GM19035 (cell line): Measurements from ENCODE around the gene RUNDC3A.
"Not testable (repeated sequence)": the region's sequence is repeated elsewhere in the genome, so short reads cannot be mapped to it uniquely, and the experiment has no call there.

Experiments used
- ATAC-seq: cut with Tn5 transposase; IDR thresholded peaks from one replicate; pipeline ENCODE4 v1.9.1; 2021; ENCODE audit not compliant: unreplicated experiment

Gene RUNDC3A

GRCh38 chr17:44340553-44340952, 32.2 kb downstream of the RUNDC3A start:
- not testable (repeated sequence) for ATAC-seq

GRCh38 chr17:44343510-44344209, 35.3 kb downstream of the RUNDC3A start:
- ATAC-seq, result no peak

GRCh38 chr17:44344939-44345453, 36.6 kb downstream of the RUNDC3A start, which contains the start of gene GRN:
TSS of gene GRN (plus strand) at chr17:44345302. CDS start at chr17:44349165, 3,863 bp downstream.
- ATAC-seq, result peak; percentile 63

- peak; percentile 4 for ATAC-seq
Measured at GRCh38 chr17:44345454-44346026, 37.1 kb downstream of the RUNDC3A start.

- no peak for ATAC-seq
Measured at GRCh38 chr17:44346064-44346844, 37.9 kb downstream of the RUNDC3A start.

GRCh38 chr17:44347206-44348055, 39.0 kb downstream of the RUNDC3A start:
- ATAC-seq, result not testable (repeated sequence)

GRCh38 chr17:44348234-44348987, 40.0 kb downstream of the RUNDC3A start:
- peak; percentile 47 for ATAC-seq

- ATAC-seq, result no peak
Measured at GRCh38 chr17:44348988-44349364, 40.6 kb downstream of the RUNDC3A start.

- ATAC-seq, result no peak
Measured at GRCh38 chr17:44349553-44350070, 41.2 kb downstream of the RUNDC3A start.

GRCh38 chr17:44350733-44351226, 42.4 kb downstream of the RUNDC3A start:
- no peak for ATAC-seq

GRCh38 chr17:44351464-44351863, 43.1 kb downstream of the RUNDC3A start:
- ATAC-seq, result no peak

- no peak for ATAC-seq
Measured at GRCh38 chr17:44351961-44352827, 43.8 kb downstream of the RUNDC3A start.

GRCh38 chr17:44352828-44353671, 44.6 kb downstream of the RUNDC3A start:
- no peak for ATAC-seq

- no peak for ATAC-seq
Measured at GRCh38 chr17:44353672-44354331, 45.4 kb downstream of the RUNDC3A start.

- ATAC-seq, result no peak
Measured at GRCh38 chr17:44354582-44355561, 46.5 kb downstream of the RUNDC3A start.

GRCh38 chr17:44355642-44356099, 47.3 kb downstream of the RUNDC3A start:
- no peak for ATAC-seq
